Iris pigment epithelial cell (primary cell): Measurements from ENCODE around the gene CNOT6L.
"Not testable (repeated sequence)": the region's sequence is repeated elsewhere in the genome, so short reads cannot be mapped to it uniquely, and the experiment has no call there.

ENCODE experiments used
- DNase-seq: peaks from one replicate; pipeline ENCODE4 v3.0.0-alpha.2; 2011; ENCODE audit warnings: low read depth

The CNOT6L gene

GRCh38 chr4:77818602-77819403 is at the start of gene CNOT6L:
Gene CNOT6L (minus strand): TSS chr4:77819368. CDS start chr4:77819308, 60 bp downstream.
- DNase-seq = peak; percentile 83

DNA sequence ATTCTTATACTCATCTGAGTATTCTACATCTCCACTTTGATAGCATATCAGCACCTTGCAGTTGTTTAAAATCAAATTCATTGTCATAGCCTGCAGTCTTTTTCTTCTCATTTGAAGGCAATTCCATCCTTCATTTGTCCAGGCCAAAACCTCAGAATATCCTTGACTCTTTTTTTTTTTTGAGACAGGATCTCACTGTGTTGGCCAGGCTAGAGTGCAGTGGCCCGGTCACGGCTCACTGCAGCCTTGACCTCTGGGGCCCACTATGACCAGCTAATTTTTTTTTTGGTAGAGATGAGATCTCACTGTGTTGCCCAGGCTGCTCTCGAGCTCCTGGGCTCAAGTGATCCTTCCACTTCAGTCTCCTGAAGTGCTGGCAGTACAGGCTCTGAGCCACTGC is 46.1 kb upstream of the CNOT6L start:
- no peak for DNase-seq

DNA sequence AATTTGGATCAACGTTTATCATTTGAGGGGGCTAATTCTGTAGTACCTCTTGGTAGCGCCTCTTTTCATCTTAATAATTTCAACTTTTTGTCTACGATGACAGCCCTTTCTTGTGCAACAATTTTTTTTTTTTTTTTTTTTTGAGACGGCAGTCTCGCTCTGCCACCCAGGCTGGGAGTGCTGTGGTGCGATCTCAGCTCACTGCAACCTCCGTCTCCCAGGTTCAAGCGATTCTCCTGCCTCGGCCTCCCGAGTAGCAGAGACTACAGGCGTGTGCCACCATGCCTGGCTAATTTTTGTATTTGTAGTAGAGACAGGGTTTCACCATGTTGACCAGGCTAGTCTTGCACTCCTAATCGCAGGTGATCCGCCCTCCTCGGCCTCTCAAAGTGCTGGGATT is 44.2 kb upstream of the CNOT6L start:
- not testable (repeated sequence) for DNase-seq

GRCh38 chr4:77862478-77863216 is 43.5 kb upstream of the CNOT6L start, which contains the start of gene MRPL1:
Gene MRPL1 (plus strand): TSS chr4:77862830. CDS start chr4:77862849, 19 bp downstream.
- peak; percentile 96 for DNase-seq

DNA sequence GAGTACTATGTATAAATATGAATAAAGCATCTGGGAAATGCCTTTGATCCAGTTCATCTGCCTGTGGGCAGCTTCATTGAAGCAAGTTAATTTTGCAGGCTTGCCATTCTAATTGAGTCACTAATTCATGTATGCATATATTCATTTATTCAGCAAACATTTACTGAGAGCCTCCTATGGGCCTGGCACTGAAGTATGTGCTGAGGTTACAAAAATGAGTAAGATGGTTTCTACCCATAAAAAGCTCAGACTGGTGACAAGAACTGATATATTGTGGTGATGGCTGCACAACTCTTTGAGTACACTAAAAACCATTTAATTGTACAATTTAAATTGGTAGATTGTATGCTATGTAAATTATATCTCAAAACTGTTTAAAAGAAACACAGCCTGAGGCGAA is 42.3 kb upstream of the CNOT6L start:
- peak; percentile 27 for DNase-seq

DNA sequence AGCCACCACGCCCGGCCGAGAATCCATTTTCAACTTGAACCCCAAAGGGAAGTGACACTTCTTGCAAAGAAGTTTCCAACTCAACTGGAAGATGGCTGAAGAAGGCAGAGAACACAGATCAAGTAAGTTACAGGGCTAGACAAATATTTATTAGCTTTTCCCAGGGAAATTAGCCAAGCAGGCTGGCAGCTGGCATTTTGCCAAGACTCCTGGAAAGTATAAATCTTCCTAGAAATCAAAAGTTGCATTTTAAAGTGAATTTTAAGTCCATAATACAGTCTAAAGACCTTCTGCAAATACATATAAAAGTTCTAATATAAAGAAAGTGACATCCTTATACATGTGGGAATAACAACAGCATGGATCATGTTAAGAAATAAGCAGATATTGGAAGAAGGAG is 40.1 kb upstream of the CNOT6L start:
- no peak for DNase-seq

GRCh38 chr4:77856152-77856551 is 37.0 kb upstream of the CNOT6L start:
- DNase-seq = no peak

- DNase-seq = no peak
Measured at GRCh38 chr4:77854431-77855111, 35.4 kb upstream of the CNOT6L start.

DNA sequence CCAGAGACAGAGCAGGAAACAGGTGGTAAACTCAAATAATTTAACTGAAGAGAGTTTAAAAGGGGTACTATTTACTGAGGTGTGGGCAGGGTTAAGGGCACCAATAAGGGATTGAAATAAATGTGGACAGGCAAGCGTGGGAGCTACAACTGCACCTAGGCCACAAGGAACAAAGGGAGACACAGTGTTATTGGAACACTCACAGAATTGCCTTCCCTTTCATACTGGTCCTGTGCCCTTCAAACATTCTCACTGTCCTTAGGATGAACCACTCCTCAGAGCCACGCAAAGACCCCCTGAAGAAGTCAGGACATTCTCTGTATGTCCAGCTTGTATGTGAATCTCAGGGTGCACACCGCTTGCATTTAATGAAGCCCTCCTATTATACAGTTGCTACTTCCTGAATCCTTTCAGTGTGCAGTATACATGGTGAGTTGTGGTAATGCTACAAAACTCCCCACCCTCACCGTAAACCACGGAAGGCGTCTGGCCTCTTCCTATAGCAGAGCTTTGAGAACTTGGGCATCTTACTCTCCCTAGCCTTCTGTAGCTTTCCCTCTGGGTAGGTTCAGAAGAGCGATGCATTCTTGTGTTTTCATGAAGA is 33.8 kb upstream of the CNOT6L start:
- DNase-seq = no peak

- DNase-seq = no peak
Measured at GRCh38 chr4:77849278-77849965, 30.3 kb upstream of the CNOT6L start.

DNA sequence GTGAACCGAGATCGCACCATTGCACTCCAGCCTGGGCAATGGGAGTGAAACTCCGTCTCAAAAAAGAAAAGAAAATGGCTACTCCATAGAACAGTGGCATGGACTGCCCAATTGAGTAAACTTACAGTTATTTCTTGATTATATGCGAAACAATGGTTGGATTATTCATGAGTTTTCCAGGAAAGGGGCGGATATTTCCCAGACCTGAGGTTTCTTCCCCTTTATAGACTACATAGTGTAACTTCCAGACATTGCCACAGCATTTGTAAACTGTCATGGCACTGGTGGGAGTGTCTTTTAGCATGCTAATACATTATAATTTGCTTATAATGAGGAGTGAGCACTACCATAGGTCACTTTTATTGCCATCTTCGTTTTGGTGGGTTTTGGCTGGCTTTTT is 29.3 kb upstream of the CNOT6L start:
- DNase-seq = no peak

GRCh38 chr4:77845929-77846328 is 26.8 kb upstream of the CNOT6L start:
- no peak for DNase-seq

DNA sequence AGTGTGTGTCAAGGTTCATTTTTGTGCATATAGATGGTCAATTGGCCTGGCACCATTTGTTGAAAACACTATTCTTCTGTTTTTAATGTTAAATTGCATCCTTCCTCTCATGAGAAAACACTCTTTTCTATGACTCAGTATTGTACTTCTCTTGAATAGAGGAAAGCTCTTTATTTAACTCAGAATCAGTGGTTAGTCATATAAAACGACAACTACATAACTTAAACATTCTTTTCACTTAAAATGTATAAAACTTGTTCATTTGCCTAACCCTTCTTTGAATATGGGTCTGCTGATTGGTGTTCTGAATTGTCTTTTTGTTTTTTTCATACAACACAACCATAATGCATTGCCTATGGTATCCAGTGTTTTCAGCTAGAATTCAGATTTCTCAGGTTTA is 26.2 kb upstream of the CNOT6L start:
- no peak for DNase-seq

GRCh38 chr4:77844363-77844762 is 25.2 kb upstream of the CNOT6L start:
- DNase-seq = no peak

DNA sequence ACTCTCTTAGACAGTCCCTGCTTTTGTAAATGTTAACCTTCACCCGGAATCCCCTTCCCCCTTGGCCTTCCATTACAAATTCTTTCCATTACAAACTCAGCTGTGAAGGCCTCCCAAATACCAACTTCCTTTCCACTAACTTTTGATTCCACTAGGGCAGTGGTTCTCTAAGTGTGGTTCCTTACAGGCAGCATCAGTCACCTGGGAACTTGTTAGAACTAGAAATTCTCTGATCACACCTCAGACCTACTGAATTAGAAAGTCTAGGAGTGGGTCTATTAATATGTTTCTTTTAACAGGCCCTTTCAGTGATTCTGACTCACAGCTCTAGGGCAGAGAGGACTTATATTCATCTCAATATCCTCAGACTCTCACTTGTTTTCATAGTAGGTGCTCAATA is 24.5 kb upstream of the CNOT6L start:
- no peak for DNase-seq

DNA sequence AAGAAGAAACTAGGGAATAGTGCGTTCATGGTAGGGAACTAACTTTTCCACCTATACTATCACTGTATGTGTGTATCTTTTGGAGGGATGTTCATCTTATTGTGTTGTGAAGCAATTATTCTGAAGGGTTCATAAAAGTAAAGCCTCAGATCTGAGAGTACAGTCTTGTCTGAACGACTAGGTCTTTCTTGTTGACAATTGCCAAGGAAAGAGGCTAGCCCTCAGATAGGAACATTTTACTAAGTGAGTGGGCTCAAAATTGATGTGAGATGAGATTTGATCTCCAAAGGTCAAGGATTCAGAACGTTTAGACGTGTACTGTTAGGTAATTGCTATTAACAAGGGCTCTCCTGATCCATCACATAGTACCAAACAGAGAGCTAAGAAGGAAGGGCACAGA is 15.2 kb upstream of the CNOT6L start:
- no peak for DNase-seq

- no peak for DNase-seq
Measured at GRCh38 chr4:77833126-77833724, 14.1 kb upstream of the CNOT6L start.

- no peak for DNase-seq
Measured at GRCh38 chr4:77827343-77827742, 8.2 kb upstream of the CNOT6L start.

DNA sequence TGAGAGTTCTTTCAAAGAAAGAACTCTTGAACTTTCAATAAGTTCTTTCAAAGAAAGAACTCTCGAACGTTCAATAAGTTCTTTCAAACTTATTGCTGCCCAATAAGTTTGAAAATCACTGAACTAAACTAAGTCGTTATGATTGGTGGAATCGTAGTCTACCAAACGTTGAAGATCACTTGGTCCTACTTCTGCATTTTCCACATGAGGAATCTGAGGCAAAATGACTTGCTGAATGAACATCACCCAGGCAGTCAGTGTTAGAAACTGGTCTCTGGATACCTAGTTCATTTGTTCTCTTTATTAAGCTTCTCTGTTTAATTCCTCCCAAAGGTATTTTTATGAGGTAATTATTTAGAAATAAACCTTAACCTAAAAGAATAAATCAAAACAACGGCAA is 7.1 kb upstream of the CNOT6L start:
- no peak for DNase-seq

GRCh38 chr4:77821775-77822174 is 2.6 kb upstream of the CNOT6L start:
- no peak for DNase-seq
